GM20431 (cell line): ENCODE data around the gene GABRG3.

ENCODE experiments used
- in situ Hi-C: fragments of 300-500 bp; cut with MseI, MboI; formaldehyde crosslinking; loops from one replicate; pipeline ENCODE4 v1.15.0; 2020; ENCODE audit warnings: low sequenced_read_pairs; ENCODE audit not compliant: unreplicated experiment

Gene GABRG3

GRCh38 chr15:27583651-27584050 is 612.7 kb downstream of the GABRG3 start:
- in situ Hi-C loops: no loop called here

- in situ Hi-C loops: no loop called here
Observed at GRCh38 chr15:27585041-27585640, 614.2 kb downstream of the GABRG3 start.

DNA sequence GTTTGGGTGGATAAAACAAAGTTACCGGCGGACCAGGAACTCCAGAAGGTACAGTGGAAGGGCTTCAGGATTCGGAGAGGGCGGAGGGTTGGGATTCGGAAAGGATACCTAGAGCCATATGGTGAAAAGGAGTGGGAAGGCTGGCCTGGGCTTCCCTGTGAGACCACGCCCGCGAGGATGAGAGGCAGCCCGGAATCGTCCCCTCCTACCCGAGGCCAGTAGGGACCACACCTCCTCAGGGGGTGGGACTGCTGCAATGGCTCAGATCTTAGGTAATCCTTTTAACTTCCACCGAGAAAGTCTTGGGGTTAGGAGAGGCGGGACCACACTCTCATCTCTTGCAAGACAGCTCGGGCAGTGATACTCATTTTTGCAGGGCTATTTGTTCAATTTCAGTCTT is 616.8 kb downstream of the GABRG3 start:
- in situ Hi-C loops: no loop called here

- in situ Hi-C loops: no loop called here
Observed at GRCh38 chr15:27589260-27589659, 618.3 kb downstream of the GABRG3 start.

- in situ Hi-C loops: no loop called here
Observed at GRCh38 chr15:27589782-27590181, 618.8 kb downstream of the GABRG3 start.
